HG03558 (cell line): Measurements from ENCODE around the gene SLC39A1.

Experiments used
- ATAC-seq: cut with Tn5 transposase; IDR thresholded peaks from one replicate; pipeline ENCODE4 v1.9.1; 2021; ENCODE audit warnings: moderate number of reproducible peaks; ENCODE audit not compliant: unreplicated experiment; ENCODE audit errors: extremely low read depth

Gene SLC39A1

GRCh38 chr1:153977250-153978240 is 14.2 kb upstream of the SLC39A1 start, which contains the start of gene JTB:
JTB (minus strand) TSS chr1:153977674; CDS start chr1:153977252, 422 bp downstream.
- ATAC-seq: peak; percentile 32

GRCh38 chr1:153976819-153977249 is 13.5 kb upstream of the SLC39A1 start:
- ATAC-seq: no peak

DNA sequence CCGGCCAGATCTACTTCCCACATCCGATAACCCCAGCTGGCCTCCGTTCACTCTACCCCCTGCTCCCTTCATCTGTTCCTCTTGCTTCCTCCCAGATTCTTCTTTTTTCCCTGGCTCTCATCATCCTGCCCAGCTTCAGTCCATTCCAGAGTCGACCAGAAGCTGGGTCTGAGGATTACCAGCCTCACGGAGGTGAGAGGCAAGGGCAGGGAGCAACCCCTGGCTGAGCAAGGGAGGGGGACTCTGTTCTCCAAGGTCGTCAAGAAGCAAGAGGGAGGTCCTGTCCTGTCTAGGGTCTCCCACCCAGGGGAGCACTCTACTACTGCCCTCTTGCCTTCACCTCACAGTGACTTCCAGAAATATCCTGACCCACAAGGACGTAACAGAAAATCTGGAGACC is 10.2 kb upstream of the SLC39A1 start:
- ATAC-seq: no peak

- ATAC-seq: no peak
These were observed 9.7 kb upstream of the SLC39A1 start for GRCh38 chr1:153973071-153973470.

- ATAC-seq: no peak
These were observed 7.0 kb upstream of the SLC39A1 start for GRCh38 chr1:153970346-153970745.

DNA sequence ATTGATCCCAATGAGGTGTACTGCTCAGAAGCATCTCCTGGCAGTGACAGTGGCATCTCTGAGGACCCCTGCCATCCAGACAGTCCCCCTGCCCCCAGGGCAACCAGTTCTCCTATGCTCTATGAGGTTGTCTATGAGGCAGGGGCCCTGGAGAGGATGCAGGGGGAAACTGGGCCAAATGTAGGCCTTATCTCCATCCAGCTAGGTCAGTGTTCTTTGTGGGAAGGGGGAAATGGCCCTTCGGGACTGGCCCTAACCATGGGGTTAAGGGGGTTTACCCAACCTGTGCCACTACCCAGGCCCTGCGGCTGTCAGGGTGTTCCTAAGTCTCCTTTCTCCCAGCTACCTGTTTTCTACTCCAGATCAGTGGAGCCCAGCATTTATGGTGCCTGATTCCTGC is 5.6 kb upstream of the SLC39A1 start:
- no peak for ATAC-seq

GRCh38 chr1:153968408-153968807 is 5.1 kb upstream of the SLC39A1 start:
- ATAC-seq: no peak

DNA sequence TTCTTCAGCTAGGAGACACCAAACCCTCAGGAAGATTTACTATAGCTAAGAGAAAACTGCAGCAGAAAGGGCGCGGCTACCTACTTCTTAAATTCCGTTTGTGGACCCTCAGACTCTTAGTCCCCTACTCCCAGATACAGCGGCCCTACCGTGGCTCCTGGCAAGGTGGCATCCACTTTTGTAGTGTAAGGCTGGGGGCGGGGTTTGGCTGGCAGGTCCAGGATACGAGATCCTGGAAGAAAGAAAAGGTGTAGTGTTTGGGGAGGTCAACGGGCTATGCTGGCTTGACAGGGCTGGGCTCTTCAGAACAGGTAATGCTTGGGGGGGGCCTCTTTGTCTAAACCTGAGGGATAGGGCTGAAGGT is 4.6 kb upstream of the SLC39A1 start:
- ATAC-seq: no peak

GRCh38 chr1:153967107-153967999 is 4.0 kb upstream of the SLC39A1 start, which contains the start of gene CREB3L4:
CREB3L4 (plus strand) TSS chr1:153967902; CDS start chr1:153968526, 624 bp downstream.
- ATAC-seq: peak; percentile 61

- ATAC-seq: no peak
These were observed 554 bp upstream of the SLC39A1 start for GRCh38 chr1:153963850-153964331.

- no peak for ATAC-seq
These were observed 978 bp downstream of the SLC39A1 start for GRCh38 chr1:153962088-153963029.

- ATAC-seq: no peak
These were observed 1.9 kb downstream of the SLC39A1 start for GRCh38 chr1:153961421-153961820.

DNA sequence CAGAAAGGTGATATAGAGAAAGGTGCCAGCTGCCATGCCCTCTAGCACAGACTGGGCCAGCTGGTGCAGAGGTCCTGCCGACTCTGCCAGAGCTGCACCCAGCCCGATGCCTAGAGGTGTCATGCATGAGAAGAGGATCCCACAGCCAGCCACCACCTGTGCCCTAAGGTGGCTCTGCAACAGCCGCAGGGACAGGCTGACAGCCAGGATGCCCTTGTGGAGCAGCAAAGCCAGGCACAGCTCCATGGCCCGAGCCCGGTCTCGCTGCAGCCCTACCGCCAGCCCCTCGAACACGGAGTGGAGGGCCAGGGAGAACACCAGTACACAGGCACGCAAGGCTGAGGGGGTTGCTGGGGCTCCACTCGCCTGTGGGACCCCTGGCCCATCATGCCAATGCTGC is 3.1 kb downstream of the SLC39A1 start:
- ATAC-seq: no peak

DNA sequence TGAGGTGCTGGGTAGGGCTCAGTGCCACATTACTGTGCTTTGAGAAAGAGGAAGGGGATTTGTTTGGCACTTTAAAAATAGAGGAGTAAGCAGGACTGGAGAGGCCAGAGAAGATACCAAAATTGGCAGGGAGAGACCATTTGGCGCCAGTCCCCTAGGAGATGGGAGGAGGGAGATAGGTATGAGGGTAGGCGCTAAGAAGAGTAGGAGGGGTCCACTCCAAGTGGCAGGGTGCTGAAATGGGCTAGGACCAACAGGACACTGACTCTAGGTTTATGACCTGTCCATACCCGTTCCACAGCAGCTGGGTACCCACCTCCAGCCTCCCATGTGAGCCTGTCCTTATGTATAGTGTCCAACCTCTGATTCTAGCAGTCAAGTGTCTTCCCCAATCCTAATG is 3.9 kb downstream of the SLC39A1 start:
- ATAC-seq: no peak

DNA sequence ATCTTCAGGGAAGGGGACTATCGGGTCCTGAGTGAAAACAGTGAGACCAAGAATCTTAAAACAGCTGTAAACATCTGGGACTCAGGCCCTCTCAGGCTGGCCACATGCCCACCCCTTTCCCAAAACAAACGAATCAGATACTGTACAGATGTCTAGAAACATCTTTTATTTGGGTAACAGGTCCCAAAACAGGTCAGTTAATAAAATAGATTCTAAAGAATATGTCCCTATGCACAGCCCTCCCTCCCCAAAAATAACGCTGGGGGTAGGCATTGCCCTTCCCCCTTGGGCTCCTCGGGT is 4.4 kb downstream of the SLC39A1 start:
- no peak for ATAC-seq

GRCh38 chr1:153958111-153958960 is 5.0 kb downstream of the SLC39A1 start, which contains the start of gene CRTC2:
CRTC2 (minus strand) TSS chr1:153958612; CDS start chr1:153958497, 115 bp downstream.
- peak; percentile 37 for ATAC-seq

DNA sequence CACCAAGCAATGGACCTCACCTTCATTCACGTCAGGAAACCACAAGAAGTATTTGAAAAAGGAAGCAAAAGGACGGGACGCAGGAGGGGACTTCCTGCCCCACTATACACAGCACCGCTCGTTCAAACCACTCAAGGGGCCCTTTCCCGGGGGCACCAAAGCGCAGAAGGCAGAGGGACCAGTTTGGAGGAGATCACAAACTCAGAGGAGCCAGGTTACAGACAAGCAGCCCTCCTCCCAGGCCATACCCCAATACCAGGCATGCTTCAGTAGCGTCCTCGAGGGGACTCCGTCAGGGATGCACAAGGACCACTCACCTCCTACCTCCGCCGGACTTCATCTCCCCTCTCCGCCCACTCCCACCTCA is 5.6 kb downstream of the SLC39A1 start:
- no peak for ATAC-seq

GRCh38 chr1:153956997-153957715 is 6.2 kb downstream of the SLC39A1 start:
- ATAC-seq: no peak
